Natural killer cell (primary cell): ENCODE measurements around the gene MARCO. TPM values are rescaled to one million over a fixed set of nuclear protein-coding genes. Genes with fewer than 3 reads are reported as not detected.

Experiments used
- ATAC-seq, 3 donors: fragments of 150-1000 bp in 2 of 3; fragments of 200-7000 bp in 1 of 3; cut with Tn5 transposase; 1 replicate in 1 of 3; 2 replicates in 2 of 3; pipeline ENCODE4 v1.10.0; 2021; ENCODE audit warnings: mild to moderate bottlenecking in 2 of 3, moderate library complexity in 2 of 3
- DNase-seq, 2 donors: peaks; one replicate each; pipeline versions ENCODE4 v3.0.0 to v3.0.0-alpha.2; 2013 to 2021; ENCODE audit warnings: mixed read lengths in 1 of 2
- H3K27ac ChIP-seq: one replicate; pipeline ENCODE4 v1.5.1; 2013; ENCODE audit warnings: mild to moderate bottlenecking, low read length
- H3K27me3 ChIP-seq: one replicate; pipeline ENCODE4 v1.6.1; 2013; ENCODE audit warnings: low read length; ENCODE audit not compliant: control insufficient read depth, insufficient read depth
- H3K36me3 ChIP-seq: one replicate; pipeline ENCODE4 v1.6.1; 2013; ENCODE audit warnings: low read length; ENCODE audit not compliant: control insufficient read depth, insufficient read depth
- H3K4me1 ChIP-seq: one replicate; pipeline ENCODE4 v1.6.1; 2013; ENCODE audit warnings: low read length; ENCODE audit not compliant: control insufficient read depth, insufficient read depth
- H3K4me3 ChIP-seq: one replicate; pipeline ENCODE4 v1.5.1; 2013; ENCODE audit warnings: low read length
- H3K9me3 ChIP-seq: one replicate; pipeline ENCODE4 v1.6.1; 2013; ENCODE audit warnings: low read length; ENCODE audit not compliant: control insufficient read depth, insufficient read depth
- H3K27ac Mint-ChIP-seq, 2 donors: one replicate each; pipeline ENCODE4 v1.8.0; 2022; ENCODE audit warnings: mild to moderate bottlenecking in 2 of 2, mixed read lengths in 2 of 2, moderate library complexity in 1 of 2
- H3K27me3 Mint-ChIP-seq, 2 donors: one replicate each; pipeline ENCODE4 v1.8.0; 2022; ENCODE audit warnings: low read depth in 2 of 2, mixed read lengths in 2 of 2
- H3K36me3 Mint-ChIP-seq: one replicate; pipeline ENCODE4 v1.8.0; 2022; ENCODE audit warnings: mixed read lengths
- H3K4me1 Mint-ChIP-seq, 2 donors: one replicate each; pipeline ENCODE4 v1.8.0; 2022; ENCODE audit warnings: mixed read lengths in 2 of 2
- H3K4me3 Mint-ChIP-seq: one replicate; pipeline ENCODE4 v1.8.0; 2022; ENCODE audit warnings: mild to moderate bottlenecking, moderate library complexity, mixed read lengths
- H3K9me3 Mint-ChIP-seq, 2 donors: one replicate each; pipeline ENCODE4 v1.8.0; 2022; ENCODE audit warnings: mixed read lengths in 2 of 2
- CTCF ChIP-seq: fragments of 200-600 bp; IDR thresholded peaks from one replicate; pipeline ENCODE4 v1.8.0; 2022; ENCODE audit warnings: antibody characterized with exemption
- WGBS: methylation state at CpG from one replicate; pipeline ENCODE4 v1.1.7; 2013; ENCODE audit warnings: missing lambda C conversion rate; ENCODE audit not compliant: insufficient coverage; 5-methylcytosine and 5-hydroxymethylcytosine counted together
- intact Hi-C: fragments of 100-400 bp; cut with micrococcal nuclease; formaldehyde crosslinking; loops from one replicate; pipeline ENCODE4 v1.14.2; 2022
- total RNA-seq, 4 donors: library from RNA; stranded (reverse); fragments of 120-200 nt in 1 of 4; gene quantifications; one replicate each; pipeline versions ENCODE4 v1.2.3 to v1.2.4, GENCODE V29; 2013 to 2022

The MARCO gene
- total RNA-seq, 3 donors from 2014 or later (not counting 1 experiment from before 2014, with no cell fraction given) = 0.38 to 0.75 TPM; not detected in 1

GRCh38 chr2:118968042-118968441 is 26.0 kb downstream of the MARCO start:
- ATAC-seq (no peak), DNase-seq (no peak)
- H3K4me3 ChIP-seq = no peak overlapping the region
- WGBS = 80% methylated on average over 1 of the region's 3 CpGs
- no peaks in the 10 kb centered on the region for H3K36me3 ChIP-seq
- TF ChIP-seq CTCF = no peak
- no peak overlapping the region for H3K27ac ChIP-seq
- H3K4me1 Mint-ChIP-seq = no peaks in the 10 kb centered on the region
- intact Hi-C loops = no loop called here
- peaks cover 20 to 38% of the 10 kb centered on the region in 2 donors for H3K27me3 Mint-ChIP-seq
- H3K36me3 Mint-ChIP-seq = no peaks in the 10 kb centered on the region
- no peaks in the 10 kb centered on the region for H3K9me3 ChIP-seq
- no peaks in the 10 kb centered on the region for H3K27me3 ChIP-seq
- no peak overlapping the region for H3K4me3 Mint-ChIP-seq
- H3K27ac Mint-ChIP-seq = no peak overlapping the region
- peaks cover 16% of the 10 kb centered on the region for H3K4me1 ChIP-seq
- no peaks in the 10 kb centered on the region for H3K9me3 Mint-ChIP-seq

GRCh38 chr2:118968961-118969733 is 27.2 kb downstream of the MARCO start:
- no peaks in the 10 kb centered on the region for H3K9me3 Mint-ChIP-seq

GRCh38 chr2:118969734-118970395 is 27.9 kb downstream of the MARCO start:
- no peaks in the 10 kb centered on the region for H3K9me3 ChIP-seq
- DNase-seq (no peak), ATAC-seq (no peak)
- no peak overlapping the region for H3K4me3 Mint-ChIP-seq
- no peak for TF ChIP-seq CTCF
- intact Hi-C loops = no loop called here
- H3K9me3 Mint-ChIP-seq = no peaks in the 10 kb centered on the region
- H3K4me3 ChIP-seq = no peak overlapping the region
- 90% methylated on average over 16 of the region's 16 CpGs for WGBS
- H3K27ac Mint-ChIP-seq = no peak overlapping the region
- peaks cover 17 to 33% of the 10 kb centered on the region in 2 donors for H3K27me3 Mint-ChIP-seq
- peaks cover 25% of the 10 kb centered on the region for H3K4me1 ChIP-seq
- H3K27me3 ChIP-seq = no peaks in the 10 kb centered on the region
- no peak overlapping the region for H3K27ac ChIP-seq
- no peaks in the 10 kb centered on the region for H3K4me1 Mint-ChIP-seq
- H3K36me3 ChIP-seq = no peaks in the 10 kb centered on the region
- no peaks in the 10 kb centered on the region for H3K36me3 Mint-ChIP-seq

More at GRCh38 chr2:118968961-118969733, 27.2 kb downstream of the MARCO start:
- Mint-ChIP-seq H3K4me3 (no peak overlapping the region), H3K4me1 (no peaks in the 10 kb centered on the region), H3K27ac (no peak overlapping the region), H3K27me3 (peaks cover 20 to 37% of the 10 kb centered on the region in 2 donors), H3K36me3 (no peaks in the 10 kb centered on the region)
- Histone ChIP-seq H3K4me3 (no peak overlapping the region), H3K4me1 (peaks cover 20% of the 10 kb centered on the region), H3K27me3 (no peaks in the 10 kb centered on the region), H3K9me3 (no peaks in the 10 kb centered on the region), H3K36me3 (no peaks in the 10 kb centered on the region), H3K27ac (no peak overlapping the region)
- WGBS = 88% methylated on average over 7 of the region's 7 CpGs
- intact Hi-C loops = no loop called here
- ATAC-seq (no peak), DNase-seq (no peak)
- no peak for TF ChIP-seq CTCF
